Glomerular visceral epithelial cell (primary cell): ENCODE results near the gene QRFP.

Experiments
- DNase-seq: peaks from one replicate; pipeline ENCODE4 v3.0.0-alpha.2; 2016; ENCODE audit errors: extremely low spot score

QRFP gene

DNA sequence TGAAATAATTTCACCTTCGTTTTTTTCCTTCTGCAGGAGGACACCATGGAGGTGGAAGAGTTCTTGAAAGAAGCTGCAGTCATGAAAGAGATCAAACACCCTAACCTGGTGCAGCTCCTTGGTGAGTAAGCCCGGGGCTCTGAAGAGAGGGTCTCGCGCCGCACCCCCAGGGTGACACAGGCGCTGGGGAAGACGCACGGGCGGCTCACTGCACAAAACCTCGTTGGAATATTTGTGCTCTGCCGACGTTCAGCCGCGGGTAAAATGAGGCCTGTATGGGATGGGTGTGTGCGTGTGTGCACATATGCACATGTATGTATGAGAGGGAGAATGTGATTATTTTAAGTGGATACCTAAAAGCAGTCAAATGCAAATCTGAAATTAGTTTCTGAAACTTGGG is 24.5 kb downstream of the QRFP start:
- no peak for DNase-seq

DNA sequence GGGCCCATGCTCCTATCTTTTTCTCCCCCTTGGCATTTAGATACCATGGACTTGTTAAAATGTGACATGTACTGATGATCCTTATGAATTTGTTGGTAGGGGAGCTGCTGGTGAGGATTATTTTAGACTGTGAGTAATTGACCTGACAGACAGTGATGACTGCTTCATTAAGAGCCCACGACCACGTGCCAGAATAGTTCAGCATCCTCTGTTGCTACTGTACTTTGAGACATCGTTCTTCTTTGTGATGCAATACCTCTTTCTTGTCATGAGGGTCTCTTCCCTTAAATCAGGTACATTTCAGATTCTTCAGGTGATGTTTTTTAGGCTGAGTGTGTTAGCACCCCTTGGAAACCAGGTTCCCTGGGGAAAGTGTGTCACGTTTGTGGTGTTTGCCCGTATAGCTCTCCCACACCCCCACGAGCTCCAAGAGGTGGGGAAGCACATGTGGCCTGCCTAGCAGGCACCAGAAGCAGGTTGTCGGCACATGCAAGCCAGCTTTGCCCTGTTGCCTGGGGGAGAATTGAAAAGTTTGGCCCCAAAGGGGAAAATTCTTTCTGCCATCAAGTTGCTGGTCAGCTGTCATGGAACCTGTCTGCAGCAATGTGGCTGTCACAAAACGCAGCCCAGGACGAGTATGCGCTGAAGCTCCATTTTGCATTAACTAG is 25.1 kb downstream of the QRFP start:
- no peak for DNase-seq

DNA sequence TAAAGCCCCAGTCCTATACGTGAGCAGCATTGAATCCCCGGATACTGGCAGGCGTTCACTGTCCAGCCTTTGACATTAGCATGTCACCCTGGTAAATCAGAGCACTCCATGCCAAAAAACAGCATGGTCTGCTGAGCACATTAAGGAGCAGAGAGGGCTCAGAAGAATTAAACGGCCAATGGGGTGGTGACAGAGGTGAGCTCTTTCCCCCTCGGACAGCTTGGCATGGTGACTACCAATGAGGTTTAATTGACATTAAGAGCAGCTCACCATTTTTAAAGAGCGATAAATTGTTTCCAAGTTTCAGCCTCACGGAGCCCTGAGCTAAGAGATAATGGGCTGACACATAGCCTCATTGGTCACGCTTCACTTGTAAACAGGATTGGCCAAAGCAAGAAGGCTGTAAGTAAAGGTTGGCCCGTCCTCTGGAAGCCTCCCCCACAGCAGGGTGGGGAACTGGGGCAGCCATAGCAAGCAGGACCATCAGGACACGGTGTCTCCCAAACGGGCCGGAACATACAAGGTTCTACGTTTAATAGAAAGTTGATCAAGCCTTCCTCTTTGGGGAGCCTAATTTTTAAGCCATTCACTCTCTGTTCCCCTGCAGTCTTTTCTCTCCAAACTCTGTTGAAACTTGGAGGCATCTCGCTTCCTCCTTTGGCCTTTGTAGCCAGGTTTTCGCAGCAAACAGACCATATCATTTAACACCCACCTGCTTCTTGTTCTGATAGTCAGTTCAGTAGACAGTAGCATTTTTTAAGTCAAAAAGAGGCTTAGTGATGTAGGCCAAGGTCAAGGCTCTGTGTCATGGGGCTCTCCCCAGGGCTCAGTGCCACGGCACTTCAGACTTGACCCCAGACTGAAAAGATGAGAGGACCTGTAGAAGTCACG is 25.9 kb downstream of the QRFP start:
- DNase-seq, result peak; percentile 75

DNA sequence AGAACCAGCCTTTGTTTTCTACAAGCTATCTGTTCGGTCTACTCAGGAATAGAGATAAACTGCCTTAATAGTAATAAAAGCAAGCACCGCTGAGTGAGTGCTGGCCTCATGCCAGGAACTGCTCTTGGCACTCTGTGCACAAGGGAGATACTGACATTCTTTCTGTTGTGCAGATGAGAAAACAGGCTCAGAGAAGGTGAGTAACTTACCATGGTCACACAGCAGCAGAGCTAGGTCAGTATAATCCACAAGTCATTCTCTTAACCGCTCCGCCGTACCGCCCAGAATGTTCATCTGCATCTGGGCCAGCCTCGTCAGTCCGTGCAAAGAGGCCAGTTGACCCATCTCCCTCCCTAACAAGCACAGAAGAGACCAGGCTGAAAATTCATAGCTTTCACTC is 27.4 kb downstream of the QRFP start:
- DNase-seq, result no peak

DNA sequence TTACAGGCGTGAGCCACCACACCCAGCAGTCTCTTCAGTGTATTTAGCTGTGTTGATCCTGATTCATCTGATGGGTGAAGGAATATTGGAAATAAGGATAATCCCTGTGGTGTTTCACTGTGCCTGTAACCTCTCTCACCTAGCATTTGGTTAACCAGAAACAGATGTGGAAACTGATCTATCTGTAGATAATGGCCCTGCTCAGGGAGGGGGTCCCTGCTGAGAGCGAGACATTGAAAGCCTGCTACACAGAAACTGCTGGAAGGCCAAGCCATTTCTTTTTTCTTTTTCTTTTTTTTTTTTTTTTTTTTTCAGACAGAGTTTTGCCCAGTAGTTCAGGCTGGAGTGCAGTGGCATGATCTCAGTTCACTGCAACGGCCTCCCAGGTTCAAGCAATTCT is 28.4 kb downstream of the QRFP start:
- DNase-seq, result no peak

DNA sequence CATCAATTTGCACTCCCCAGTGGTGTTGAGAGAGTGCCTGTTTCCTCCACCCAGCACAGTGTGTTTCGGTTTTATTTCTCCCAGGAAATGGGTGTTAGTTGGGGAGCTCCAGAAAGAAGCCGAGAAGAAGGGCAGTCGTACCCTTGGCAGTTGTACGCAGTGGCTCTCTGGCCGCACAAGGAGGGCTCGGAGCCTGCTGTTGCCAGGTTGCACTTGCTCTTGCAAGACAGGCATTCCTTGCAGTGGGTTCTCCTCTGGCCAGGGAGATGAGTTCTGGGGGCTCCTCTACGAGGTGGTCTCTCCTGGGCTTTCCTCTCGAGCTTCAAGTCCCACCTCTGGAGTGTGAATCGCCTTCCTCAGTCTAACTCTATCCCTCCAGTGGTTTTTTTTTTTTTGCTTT is 29.1 kb downstream of the QRFP start:
- DNase-seq, result no peak

DNA sequence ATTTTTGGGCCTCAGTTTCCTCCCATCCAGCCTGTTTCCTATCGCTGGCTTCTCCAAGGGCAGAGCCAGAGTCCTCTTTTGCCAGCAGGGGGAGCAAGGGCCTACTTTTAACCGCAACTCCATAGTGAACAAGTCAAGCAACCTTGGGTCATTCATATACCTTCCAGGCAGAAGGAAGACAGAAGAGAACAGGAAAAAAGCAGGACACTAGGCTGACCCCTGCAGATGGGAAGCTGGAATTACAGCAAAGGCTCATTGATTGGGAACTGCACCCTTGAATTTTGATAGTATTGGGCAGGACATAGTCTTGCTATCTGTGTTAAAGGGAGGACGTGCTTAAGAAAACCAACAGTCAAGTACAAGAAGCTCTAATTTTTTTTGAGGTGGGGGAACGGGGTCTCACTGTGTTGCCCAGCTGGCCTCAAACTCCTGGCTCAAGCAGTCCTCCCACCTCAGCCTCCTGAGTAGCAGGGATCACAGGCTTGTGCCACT is 30.1 kb downstream of the QRFP start:
- peak; percentile 90 for DNase-seq

DNA sequence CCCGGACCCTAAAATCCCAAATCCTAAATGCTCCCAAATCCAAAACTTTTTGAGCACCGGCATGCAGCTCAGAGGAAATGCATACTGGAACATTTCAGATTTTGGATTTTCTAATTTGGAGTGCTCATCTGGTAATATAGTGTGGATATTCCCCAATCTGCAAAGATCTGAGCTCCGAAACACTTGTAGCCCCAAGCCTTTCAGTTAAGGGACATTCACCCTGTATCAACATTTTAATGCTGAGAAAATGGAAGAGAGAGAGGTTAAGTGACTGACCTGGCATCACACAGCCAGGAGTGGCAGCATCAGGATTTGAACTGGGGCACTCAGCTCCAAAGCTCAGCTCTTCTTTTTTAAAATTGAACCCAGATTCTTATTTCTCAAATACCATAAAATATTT is 30.7 kb downstream of the QRFP start:
- no peak for DNase-seq

DNA sequence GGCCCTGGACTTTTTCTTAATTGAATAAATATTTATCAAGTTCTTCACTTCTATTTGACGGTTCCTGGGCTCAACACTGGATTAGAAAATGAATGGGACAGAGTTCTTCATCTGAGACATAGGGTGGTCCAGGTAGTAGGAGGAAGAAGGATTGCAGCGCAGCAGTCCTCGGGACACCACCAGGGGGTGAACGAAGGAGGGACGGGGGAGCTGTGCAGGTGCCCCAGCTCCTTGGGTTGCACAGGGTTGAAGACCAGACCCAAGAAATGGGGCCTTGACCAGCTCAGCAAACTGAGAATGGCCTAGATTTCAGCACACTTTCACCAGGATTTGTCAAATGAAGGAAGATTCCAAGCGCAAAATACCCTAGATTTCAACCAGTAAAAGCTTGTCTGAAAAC is 32.1 kb downstream of the QRFP start:
- DNase-seq, result no peak

DNA sequence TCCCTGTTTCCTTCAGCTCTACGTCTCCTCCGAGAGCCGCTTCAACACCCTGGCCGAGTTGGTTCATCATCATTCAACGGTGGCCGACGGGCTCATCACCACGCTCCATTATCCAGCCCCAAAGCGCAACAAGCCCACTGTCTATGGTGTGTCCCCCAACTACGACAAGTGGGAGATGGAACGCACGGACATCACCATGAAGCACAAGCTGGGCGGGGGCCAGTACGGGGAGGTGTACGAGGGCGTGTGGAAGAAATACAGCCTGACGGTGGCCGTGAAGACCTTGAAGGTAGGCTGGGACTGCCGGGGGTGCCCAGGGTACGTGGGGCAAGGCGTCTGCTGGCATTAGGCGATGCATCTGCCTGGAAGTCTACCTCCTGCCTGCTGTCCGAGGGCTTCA is 33.9 kb downstream of the QRFP start:
- no peak for DNase-seq

DNA sequence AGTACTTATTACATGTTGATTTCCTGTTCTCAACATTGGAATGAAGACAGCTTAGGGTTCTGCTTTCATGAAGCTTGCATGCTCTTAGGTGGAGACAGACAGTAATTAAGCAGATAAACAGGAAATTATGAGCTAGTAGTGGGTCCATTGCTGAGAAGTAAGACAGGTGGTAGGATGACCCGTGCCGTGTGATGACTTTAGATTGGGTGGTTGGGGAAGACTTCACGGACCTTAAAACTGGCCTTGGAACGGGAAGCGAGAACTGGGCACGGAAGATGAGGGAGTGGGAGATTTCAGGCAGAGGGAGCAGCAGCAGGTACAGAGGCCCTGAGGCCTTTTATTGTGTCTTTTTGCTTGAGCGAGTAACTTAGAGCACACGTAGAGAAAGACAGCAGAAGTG is 34.4 kb downstream of the QRFP start:
- no peak for DNase-seq

DNA sequence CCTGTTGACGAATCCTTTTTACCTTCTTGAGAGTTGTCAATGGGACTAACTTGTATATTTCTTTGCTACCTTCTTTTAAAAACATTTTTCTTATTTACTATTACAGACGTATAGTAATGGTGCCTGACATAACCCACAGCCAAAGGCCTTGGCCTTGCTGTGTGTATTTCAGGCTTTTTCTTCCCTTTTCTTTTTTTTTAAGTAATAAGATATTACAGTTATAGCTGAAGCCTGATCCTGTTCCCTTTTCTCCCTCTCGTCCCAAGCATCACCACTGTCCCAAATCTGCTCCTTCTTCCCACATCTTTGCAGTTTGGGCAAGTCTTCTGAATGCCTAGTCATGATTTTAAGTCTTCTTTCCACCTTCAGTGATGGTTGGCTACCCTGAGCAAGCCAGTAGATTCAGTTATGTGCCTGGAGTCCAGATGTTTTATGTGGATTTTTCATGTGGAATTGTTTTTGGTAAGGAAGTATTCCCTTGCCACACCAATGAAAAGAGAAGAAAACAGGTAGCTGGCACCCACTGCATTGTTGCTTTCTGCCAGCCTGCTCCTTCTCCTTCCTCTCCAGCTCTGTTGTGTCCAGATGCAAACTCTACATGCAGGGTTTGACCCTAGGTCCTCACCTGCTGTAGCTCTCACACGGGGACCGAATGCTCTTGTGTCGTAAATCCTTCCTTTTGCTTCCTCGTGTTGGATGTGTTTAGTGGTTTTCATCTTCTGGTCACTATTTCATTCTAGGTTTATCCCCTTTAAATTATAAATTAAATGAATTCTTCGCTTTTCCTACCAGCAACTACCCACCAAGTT is 35.0 kb downstream of the QRFP start:
- no peak for DNase-seq

DNA sequence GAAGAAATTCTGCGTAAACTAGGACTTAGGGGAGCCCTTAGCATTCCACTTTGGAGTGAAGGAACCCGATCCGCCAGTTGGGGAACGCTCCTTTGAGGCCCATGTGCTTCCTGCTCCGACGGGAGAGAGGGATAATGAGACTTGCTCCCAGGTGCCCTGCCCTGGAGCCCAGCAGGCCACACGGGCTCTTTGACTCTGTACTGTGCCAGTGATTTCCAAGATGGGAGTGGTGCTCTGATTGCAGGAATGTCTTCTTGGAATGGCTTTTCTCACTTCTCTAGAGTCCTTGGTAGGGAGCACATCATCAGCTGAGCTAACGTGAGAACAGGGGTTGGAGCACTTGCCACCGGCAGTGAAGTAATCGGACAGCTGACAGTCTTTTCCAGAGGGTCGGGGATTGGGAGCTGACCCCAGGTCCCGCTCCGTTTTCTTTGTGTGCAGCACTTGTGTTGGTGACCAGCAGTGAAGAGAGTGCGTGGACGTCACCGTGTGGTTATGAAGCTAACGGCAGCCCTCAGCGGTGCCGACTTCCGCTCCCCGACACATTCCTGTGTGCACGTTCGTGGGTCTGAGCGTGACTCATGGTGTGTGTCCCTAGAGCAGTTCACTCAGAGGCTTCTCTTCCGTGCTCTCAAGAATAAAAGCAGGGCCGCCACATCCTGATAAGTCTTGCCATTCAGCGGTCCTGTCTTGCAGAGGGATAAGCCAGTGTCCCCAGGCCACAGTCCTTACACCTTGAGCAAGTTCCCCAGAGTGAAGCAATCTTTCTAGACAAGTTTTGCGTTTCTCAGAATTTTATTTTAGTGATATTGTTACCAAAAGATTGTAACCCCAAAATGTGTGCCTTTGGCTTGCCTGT is 35.9 kb downstream of the QRFP start:
- peak; percentile 98 for DNase-seq

DNA sequence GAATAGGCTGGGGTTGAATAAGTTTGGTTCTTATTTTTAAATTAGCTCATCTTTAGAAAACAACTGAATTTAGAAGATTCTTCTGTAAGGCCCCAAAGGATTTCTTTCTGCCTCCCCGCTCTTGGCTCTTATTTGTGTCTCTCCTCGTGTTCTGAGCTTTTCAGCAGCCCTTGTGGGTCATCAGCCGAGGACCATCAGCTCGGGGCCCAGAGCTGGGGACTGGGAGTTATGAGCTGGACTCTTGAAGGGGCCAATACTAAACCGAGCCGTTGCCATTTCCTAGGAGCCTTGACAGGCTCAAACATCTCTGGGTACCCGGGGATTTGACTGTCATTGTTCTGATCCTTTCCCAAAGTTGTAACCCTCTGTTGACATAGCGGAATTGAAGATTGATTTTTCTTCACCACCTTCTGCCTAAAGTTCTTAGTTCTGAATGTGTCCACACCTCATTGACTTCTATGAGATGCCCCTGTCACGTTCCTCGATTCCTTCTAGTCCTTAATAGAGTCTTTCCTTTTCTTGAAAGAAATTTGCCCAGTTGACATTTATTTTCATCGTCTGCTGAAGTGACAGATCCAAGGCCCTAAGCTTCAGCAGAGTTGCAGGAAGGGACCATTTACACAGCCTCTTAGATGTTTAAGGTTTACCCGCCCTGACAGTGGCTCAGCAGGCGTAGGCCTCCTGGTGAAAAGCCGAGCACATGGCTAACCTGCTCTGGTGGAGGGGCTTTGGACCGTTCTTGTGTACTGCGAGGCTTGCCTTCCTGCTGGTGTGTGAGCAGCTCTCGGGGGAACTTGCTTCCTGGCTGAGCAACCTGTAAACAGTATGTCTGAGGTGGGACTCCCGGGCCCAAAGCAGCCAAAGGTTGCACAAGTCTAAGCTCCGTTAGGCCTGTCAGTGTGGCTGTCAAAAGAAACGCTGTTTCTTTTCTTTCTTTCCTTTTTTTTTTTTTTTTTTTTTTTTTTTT is 37.6 kb downstream of the QRFP start:
- DNase-seq, result no peak

DNA sequence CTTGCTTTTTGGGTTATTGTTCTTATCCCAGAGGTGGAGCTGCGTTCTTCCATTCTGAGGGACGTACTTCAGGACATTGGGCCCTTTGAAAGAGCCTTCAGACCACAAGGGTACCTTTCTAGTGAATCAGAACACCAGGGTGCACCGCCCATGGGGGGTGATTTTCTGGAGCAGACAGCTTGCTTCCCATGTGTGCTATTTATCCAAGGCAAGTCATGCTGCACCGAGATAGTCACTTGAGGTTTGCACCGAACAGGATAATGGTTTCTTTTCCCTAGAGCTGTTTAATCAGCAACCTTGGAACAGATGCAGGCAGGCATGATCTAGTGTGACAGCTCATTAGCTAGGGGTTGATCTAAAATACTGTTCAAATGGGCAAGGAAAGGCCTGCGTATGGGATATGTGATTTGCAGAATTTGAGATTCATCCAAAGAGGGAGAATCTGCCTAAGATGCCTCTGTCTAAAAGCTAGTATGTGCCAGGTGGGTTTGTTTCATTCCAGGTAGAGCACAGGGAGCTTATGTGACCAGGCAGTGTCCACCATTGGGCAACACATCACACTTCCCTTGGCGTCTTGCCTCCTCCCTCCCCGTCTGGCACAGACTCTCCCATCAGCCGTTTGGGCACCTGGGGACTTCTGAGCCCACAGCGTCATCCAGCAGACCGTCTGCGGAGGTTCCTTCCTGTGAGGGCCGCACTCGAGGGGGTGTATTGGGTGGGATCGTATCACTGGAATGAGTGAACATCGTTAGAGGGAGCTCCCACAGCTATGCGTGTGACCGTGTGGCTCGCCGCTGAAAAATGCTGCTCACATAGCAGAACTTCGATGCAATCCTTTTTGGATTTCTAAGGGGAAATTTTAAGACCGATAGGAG is 38.5 kb downstream of the QRFP start:
- peak; percentile 93 for DNase-seq

DNA sequence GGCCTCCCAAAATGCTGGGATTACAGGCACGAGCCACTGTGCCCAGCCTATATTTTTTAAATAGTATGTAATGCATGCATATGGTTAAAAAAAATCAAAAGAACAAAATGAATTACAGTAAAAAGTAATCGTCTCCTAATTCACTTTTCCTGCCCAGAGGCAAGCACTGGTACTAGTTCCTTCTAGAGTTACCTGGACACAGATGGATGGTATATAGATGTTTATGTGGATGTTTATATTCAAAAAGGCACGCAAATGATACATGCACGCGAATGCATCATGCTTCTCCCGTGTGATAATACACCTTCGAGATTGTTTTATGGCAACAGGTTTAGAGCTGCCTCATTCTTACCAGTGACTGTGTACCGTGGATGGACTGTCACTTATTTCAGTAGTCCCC is 40.1 kb downstream of the QRFP start:
- no peak for DNase-seq

DNA sequence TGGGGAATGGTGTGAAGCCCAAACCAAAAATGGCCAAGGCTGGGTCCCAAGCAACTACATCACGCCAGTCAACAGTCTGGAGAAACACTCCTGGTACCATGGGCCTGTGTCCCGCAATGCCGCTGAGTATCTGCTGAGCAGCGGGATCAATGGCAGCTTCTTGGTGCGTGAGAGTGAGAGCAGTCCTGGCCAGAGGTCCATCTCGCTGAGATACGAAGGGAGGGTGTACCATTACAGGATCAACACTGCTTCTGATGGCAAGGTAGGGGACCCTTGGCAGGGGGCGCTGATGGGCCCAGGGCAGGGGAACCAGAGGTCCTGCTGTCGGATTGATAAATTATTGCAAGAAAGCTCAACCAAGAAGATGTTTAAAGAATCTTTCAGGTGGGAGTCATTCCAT is 41.8 kb downstream of the QRFP start:
- DNase-seq, result no peak

DNA sequence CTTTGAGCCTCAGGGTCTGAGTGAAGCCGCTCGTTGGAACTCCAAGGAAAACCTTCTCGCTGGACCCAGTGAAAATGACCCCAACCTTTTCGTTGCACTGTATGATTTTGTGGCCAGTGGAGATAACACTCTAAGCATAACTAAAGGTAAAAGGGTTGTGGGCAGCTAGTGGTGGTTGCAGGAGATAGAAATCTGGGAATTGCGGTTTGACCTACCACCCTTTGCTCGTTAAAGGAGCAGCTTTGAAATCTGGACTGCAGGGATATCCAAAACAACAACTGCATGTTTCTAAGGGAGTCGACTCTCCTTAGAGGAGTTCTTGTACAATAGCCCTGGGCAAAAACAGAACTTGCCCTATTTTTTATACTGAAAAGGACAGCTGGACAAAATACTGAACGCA is 42.5 kb downstream of the QRFP start:
- DNase-seq, result no peak

DNA sequence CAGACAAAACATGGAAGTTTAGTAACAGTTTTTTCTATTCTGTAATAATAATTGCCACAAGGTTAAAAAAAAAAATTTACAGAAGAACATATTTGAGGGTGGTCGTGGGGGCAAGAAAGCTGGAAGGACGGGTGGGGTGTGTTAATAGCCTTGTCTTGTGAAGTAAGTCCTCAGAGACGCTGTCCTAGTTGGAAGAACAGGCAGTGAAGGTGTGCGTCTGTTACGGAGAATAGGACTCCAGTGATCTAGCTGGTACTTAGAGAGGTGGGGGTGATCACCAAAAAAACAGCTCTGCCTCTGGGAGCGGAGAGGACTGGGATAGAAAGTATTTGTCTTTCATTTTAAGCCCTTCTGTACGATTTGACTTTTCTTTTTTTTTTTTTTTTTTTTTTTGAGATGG is 43.8 kb downstream of the QRFP start:
- DNase-seq, result no peak
